Anterior cingulate cortex (tissue), 58 donors: ENCODE results near the gene CD164L2.

Source experiments
- DNase-seq, 58 donors: peaks; one replicate each; lab custom pipeline; 2025; lab: John Stamatoyannopoulos, UW

The CD164L2 gene

GRCh38 chr1:27366411-27367159 is 16.5 kb downstream of the CD164L2 start, which contains the start of gene MAP3K6:
MAP3K6 (minus strand) TSS chr1:27366961; CDS start chr1:27366597, 364 bp downstream.
- peak in 47 of 58 donors; percentile 9 to 76 (median 41) for DNase-seq

- peak in 40 of 58 donors; percentile 8 to 69 (median 43) for DNase-seq
Observed at GRCh38 chr1:27366113-27366410, 17.1 kb downstream of the CD164L2 start.

- peak in 56 of 58 donors; percentile 16 to 89 (median 68) for DNase-seq
Observed at GRCh38 chr1:27365372-27366112, 17.6 kb downstream of the CD164L2 start.

GRCh38 chr1:27364696-27365371 is 18.3 kb downstream of the CD164L2 start:
- no peak for DNase-seq

- DNase-seq = no peak
Observed at GRCh38 chr1:27363766-27364695, 19.1 kb downstream of the CD164L2 start.

- no peak for DNase-seq
Observed at GRCh38 chr1:27361553-27361952, 21.6 kb downstream of the CD164L2 start.

GRCh38 chr1:27361044-27361402 is 22.1 kb downstream of the CD164L2 start:
- no peak for DNase-seq

- peak in 2 of 58 donors; percentile 24 to 40 for DNase-seq
Observed at GRCh38 chr1:27360159-27361043, 22.7 kb downstream of the CD164L2 start.

GRCh38 chr1:27359822-27360158 is 23.3 kb downstream of the CD164L2 start:
- no peak for DNase-seq

- DNase-seq = no peak
Observed at GRCh38 chr1:27358928-27359313, 24.2 kb downstream of the CD164L2 start.

- DNase-seq = no peak
Observed at GRCh38 chr1:27358038-27358927, 24.9 kb downstream of the CD164L2 start.

- peak in 41 of 58 donors; percentile 7 to 70 (median 28) for DNase-seq
Observed at GRCh38 chr1:27357281-27358037, 25.7 kb downstream of the CD164L2 start.

- DNase-seq = no peak
Observed at GRCh38 chr1:27356619-27357280, 26.4 kb downstream of the CD164L2 start.

- no peak for DNase-seq
Observed at GRCh38 chr1:27356277-27356618, 26.9 kb downstream of the CD164L2 start.

- no peak for DNase-seq
Observed at GRCh38 chr1:27355683-27356082, 27.4 kb downstream of the CD164L2 start.

- no peak for DNase-seq
Observed at GRCh38 chr1:27353629-27354028, 29.5 kb downstream of the CD164L2 start.

GRCh38 chr1:27353166-27353565 is 30.0 kb downstream of the CD164L2 start:
- no peak for DNase-seq
